ENCODE measurements around the gene OPN4. TPM values are rescaled to one million over a fixed set of nuclear protein-coding genes. Genes with fewer than 3 reads are reported as not detected.

Gene OPN4
- total and polyA plus RNA-seq, 8 donors, result not detected

DNA sequence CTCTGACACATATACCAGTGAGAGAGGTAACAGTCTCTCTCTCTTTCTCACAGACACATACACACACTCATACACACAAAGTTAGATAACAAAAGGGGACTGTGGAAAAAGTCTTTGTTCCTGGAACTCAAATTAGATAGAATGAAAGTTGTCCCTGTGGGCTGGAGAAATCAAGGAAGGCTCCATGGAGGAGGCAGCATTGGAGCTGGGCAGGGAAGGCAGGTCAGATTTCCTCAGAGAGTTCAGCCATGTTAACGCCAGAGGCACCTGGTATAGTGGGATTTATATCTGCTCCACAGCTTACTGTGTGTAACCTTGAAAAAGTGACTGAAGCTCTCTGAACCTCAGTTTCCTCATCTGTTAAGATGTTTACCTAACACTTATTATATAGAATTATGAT is 52.6 kb downstream of the OPN4 start:
- intact Hi-C loops (cut with DNase I; ENCODE audit: low total_unique reads), result no loop called here
- Histone ChIP-seq H3K4me3 (no peak overlapping the region), H3K4me1 (peaks cover 3 to 17% (median 12%) of the 10 kb centered on the region in 4 donors), H3K9me3 (no peaks in the 10 kb centered on the region), H3K27me3 (no peaks in the 10 kb centered on the region), H3K36me3 (no peaks in the 10 kb centered on the region), H3K27ac (peak overlapping the region in 1 of 5 donors; percentile 99)
- 92 to 100% (median 94%) methylated on average over 1 of the region's 1 CpG for WGBS, 5 donors
- TF ChIP-seq EP300 (IDR thresholded peaks at IDR 0.05) (no peak), POLR2A (IDR thresholded peaks at IDR 0.05) (no peak), POLR2AphosphoS5 (IDR thresholded peaks at IDR 0.05) (no peak)
- TF ChIP-seq, protein P1, sequence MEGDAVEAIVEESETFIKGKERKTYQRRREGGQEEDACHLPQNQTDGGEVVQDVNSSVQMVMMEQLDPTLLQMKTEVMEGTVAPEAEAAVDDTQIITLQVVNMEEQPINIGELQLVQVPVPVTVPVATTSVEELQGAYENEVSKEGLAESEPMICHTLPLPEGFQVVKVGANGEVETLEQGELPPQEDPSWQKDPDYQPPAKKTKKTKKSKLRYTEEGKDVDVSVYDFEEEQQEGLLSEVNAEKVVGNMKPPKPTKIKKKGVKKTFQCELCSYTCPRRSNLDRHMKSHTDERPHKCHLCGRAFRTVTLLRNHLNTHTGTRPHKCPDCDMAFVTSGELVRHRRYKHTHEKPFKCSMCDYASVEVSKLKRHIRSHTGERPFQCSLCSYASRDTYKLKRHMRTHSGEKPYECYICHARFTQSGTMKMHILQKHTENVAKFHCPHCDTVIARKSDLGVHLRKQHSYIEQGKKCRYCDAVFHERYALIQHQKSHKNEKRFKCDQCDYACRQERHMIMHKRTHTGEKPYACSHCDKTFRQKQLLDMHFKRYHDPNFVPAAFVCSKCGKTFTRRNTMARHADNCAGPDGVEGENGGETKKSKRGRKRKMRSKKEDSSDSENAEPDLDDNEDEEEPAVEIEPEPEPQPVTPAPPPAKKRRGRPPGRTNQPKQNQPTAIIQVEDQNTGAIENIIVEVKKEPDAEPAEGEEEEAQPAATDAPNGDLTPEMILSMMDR (IDR thresholded peaks at IDR 0.05), result no peak
- no peak for DNase-seq

DNA sequence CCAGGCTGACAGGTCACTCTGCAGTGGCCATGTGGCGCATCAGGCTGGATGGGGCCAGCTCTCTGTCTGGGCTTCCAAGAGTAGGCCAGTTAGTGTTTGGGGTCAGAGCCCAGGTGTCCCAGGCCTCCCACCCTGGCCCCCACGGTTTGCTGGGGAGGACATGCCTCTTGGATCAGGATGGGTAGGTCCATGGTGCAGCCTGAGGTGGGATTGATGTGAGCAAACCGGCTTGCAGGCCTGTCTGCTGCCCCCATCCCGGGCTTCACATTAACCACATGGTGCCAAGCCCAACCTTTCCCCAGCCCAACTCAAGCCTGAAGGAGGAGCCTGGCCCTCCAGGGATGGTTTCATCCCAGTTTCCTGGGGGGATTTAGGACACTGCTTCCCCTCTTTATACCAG is 53.2 kb downstream of the OPN4 start:
- intact Hi-C loops (cut with DNase I; ENCODE audit: low total_unique reads), result no loop called here
- Histone ChIP-seq H3K9me3 (no peaks in the 10 kb centered on the region), H3K4me3 (no peak overlapping the region), H3K36me3 (no peaks in the 10 kb centered on the region), H3K4me1 (peaks cover 7 to 23% (median 17%) of the 10 kb centered on the region in 4 donors), H3K27ac (peak overlapping the region in 1 of 5 donors; percentile 99), H3K27me3 (no peaks in the 10 kb centered on the region)
- 66 to 82% (median 69%) methylated on average over 4 of the region's 4 CpGs for WGBS, 5 donors
- no peak for DNase-seq
- TF ChIP-seq EP300 (IDR thresholded peaks at IDR 0.05) (no peak), POLR2AphosphoS5 (IDR thresholded peaks at IDR 0.05) (no peak), POLR2A (IDR thresholded peaks at IDR 0.05) (no peak)
- TF ChIP-seq, protein P1 (IDR thresholded peaks at IDR 0.05), result no peak

DNA sequence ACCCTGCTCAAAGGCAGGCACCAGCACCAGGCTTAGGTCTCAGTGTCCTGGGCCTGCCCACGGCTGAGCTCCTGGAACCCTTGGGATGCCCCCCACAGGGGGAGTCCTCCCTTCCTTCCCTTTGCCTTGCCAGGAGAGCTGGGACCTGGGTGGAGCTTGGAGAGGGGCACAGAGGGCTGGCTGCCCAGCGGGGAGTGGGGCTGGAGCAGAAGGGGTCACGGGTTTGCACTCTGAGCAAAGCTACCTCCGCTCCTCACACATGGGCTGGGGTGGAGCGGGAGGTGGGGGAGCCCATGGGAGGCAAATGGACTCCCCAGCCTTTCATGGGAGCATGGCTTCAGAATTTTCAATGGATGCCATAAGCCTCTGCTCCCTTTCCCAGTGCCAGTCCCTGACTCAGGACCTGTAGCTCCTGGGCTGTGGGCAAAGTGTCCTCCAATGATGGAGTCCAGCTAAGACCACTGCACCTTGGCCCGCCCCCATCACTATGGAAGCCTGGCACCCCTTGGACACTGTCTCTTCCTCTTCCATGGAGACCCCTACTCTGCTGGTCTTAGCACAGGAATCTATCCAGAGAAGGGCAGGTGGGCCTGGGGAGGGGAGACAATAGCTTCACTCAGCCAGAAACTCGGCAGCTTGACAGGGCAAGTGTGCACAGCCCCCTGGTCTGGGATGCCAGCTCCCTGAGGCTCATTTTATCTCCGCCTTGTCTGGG is 53.9 kb downstream of the OPN4 start:
- Histone ChIP-seq H3K27me3 (no peaks in the 10 kb centered on the region), H3K27ac (peak overlapping the region in 2 of 5 donors; percentile 97 to 99), H3K36me3 (no peaks in the 10 kb centered on the region), H3K4me1 (peaks cover 7 to 28% (median 20%) of the 10 kb centered on the region in 4 donors), H3K9me3 (no peaks in the 10 kb centered on the region), H3K4me3 (no peak overlapping the region)
- 85 to 95% (median 93%) methylated on average over 6 to 8 of the region's 8 CpGs for WGBS, 5 donors
- intact Hi-C loops (cut with DNase I; ENCODE audit: low total_unique reads), result no loop called here
- DNase-seq, result no peak
- no peak for TF ChIP-seq POLR2AphosphoS5 (IDR thresholded peaks at IDR 0.05)
- TF ChIP-seq, protein P1 (IDR thresholded peaks at IDR 0.05), result no peak
- no peak for TF ChIP-seq EP300 (IDR thresholded peaks at IDR 0.05)
- no peak for TF ChIP-seq POLR2A (IDR thresholded peaks at IDR 0.05)

DNA sequence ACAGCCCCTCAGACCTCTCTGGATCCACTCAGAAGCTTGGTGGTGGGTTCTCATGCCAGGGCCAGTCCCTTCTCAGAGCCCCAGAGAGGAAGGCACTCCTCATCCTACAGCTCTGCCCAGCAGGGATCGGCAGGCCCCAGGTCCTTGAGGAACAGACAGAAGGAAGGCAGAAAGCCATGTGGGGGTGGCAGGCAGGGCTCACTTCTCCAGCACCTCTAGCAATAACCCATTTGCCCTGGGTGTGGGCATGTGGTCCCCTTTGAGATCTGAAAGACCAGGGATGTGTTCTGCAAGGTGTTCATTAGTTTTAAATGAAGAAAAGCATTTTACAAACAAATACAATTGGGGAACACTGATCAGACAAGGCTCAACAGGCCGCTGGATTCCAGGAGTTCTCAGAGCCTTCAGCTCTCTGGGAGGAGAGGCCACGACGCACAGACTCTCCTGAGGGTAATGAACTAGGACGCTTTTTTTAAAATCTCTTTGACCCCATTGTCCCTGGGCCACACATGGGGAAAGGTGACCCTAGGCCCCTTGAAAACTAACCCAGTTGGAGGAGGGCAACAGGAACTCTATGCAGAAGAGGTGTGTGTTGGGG is 54.5 kb downstream of the OPN4 start:
- TF ChIP-seq POLR2A (IDR thresholded peaks at IDR 0.05), result no peak
- TF ChIP-seq POLR2AphosphoS5 (IDR thresholded peaks at IDR 0.05), result no peak
- TF ChIP-seq, protein P1 (IDR thresholded peaks at IDR 0.05), result no peak
- no peak for TF ChIP-seq EP300 (IDR thresholded peaks at IDR 0.05)
- H3K27ac ChIP-seq, result peak overlapping the region in 2 of 5 donors; percentile 97 to 99
- H3K9me3 ChIP-seq, result no peaks in the 10 kb centered on the region
- no peak overlapping the region for H3K4me3 ChIP-seq
- DNase-seq, result no peak
- intact Hi-C loops (cut with DNase I; ENCODE audit: low total_unique reads), result no loop called here
- 80 to 87% (median 82%) methylated on average over 5 of the region's 5 CpGs for WGBS, 5 donors
- no peaks in the 10 kb centered on the region for H3K27me3 ChIP-seq
- H3K4me1 ChIP-seq, result peaks cover 7 to 28% (median 20%) of the 10 kb centered on the region in 4 donors
- H3K36me3 ChIP-seq, result no peaks in the 10 kb centered on the region
